ENCODE data around the gene PRIM2.

- TF ChIP-seq, protein P1, sequence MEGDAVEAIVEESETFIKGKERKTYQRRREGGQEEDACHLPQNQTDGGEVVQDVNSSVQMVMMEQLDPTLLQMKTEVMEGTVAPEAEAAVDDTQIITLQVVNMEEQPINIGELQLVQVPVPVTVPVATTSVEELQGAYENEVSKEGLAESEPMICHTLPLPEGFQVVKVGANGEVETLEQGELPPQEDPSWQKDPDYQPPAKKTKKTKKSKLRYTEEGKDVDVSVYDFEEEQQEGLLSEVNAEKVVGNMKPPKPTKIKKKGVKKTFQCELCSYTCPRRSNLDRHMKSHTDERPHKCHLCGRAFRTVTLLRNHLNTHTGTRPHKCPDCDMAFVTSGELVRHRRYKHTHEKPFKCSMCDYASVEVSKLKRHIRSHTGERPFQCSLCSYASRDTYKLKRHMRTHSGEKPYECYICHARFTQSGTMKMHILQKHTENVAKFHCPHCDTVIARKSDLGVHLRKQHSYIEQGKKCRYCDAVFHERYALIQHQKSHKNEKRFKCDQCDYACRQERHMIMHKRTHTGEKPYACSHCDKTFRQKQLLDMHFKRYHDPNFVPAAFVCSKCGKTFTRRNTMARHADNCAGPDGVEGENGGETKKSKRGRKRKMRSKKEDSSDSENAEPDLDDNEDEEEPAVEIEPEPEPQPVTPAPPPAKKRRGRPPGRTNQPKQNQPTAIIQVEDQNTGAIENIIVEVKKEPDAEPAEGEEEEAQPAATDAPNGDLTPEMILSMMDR (conservative IDR thresholded peaks at IDR 0.05; ENCODE audit: low read length): no peak
- no peak for TF ChIP-seq EZH2phosphoT487 (IDR thresholded peaks at IDR 0.05; ENCODE audit: borderline replicate concordance)
Measured at GRCh38 chr6:57434944-57435343, 117.5 kb downstream of the PRIM2 start.
